NCI-H1092 treated with DMSO at 0.1 percent for 48 hours (cell line): ENCODE results near the gene KANSL3.
"Not testable (repeated sequence)": the region's sequence is repeated elsewhere in the genome, so short reads cannot be mapped to it uniquely, and the experiment has no call there.

ENCODE experiments used
- DNase-seq: peaks from one replicate; lab custom pipeline; 2025; lab: John Stamatoyannopoulos, UW

KANSL3 gene

DNA sequence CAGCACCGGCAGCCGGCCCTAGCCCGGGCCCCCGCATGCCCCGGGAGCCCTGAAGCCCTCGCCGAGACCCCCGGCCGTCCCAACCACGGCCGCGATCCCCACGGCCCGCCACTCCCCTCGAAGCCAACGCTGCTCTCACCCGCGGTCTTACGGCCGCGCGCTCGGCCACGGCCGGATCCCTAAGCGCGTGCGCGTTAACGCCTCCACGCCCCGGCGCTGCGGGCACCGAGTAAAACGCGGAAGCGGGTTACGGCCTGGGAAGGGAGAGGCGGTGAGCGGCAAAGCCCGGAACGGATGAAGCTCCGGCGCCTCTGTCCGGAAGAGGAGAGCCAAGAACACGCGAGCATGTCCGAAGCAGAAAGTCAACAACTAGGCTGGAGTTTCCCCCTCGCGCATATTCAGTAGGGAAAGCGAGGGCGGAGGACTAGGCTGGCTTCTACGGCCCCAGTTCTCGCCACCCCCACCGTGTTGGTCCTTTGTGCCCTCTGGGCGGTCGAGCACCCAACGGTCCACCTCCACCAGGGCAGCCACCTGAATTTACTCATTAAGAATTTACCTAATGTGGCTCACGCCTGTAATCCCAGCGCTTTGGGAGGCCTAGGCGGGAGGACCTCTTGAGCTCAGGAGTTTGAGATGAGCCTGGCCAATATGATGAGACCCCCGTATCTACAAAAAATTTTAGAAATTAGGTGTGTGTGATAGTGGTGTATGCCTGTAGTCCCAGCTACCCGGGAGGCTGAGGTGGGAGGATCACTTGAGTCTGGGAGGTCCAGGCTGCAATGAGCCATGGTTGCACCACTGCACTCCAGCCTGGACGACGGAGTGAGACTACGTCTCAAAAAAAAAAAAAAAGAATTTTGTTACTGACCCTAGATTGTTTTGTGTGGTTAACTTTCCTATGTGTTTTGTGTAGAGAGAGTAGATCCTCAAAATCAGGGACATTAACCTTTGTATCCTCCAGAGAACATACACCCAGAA, at the start of gene KANSL3:
KANSL3 (minus strand) TSS at position 169 of the 978 bp plus-strand sequence. CDS start 1,177 bp downstream, outside the sequence.
- peak; percentile 65 for DNase-seq

DNA sequence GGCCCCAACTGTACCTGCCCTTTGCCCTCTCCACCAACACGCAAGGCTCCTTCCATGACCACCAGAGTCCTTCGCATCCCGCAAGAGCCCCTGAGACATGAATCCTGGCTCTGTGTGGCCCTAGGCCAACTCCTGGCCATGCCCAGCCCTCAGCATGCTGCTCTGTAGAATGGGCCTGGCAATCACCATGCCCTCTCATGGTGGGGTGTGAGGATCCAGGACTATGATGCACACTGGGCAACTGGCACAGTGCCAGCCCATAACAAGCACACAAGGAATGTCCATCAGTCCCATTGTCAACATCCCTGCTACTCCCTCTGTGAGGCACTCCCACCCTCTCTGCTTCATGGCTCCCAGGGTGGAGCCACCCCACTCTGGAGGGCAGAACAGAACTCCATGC, 49.2 kb upstream of the KANSL3 start:
- no peak for DNase-seq

DNA sequence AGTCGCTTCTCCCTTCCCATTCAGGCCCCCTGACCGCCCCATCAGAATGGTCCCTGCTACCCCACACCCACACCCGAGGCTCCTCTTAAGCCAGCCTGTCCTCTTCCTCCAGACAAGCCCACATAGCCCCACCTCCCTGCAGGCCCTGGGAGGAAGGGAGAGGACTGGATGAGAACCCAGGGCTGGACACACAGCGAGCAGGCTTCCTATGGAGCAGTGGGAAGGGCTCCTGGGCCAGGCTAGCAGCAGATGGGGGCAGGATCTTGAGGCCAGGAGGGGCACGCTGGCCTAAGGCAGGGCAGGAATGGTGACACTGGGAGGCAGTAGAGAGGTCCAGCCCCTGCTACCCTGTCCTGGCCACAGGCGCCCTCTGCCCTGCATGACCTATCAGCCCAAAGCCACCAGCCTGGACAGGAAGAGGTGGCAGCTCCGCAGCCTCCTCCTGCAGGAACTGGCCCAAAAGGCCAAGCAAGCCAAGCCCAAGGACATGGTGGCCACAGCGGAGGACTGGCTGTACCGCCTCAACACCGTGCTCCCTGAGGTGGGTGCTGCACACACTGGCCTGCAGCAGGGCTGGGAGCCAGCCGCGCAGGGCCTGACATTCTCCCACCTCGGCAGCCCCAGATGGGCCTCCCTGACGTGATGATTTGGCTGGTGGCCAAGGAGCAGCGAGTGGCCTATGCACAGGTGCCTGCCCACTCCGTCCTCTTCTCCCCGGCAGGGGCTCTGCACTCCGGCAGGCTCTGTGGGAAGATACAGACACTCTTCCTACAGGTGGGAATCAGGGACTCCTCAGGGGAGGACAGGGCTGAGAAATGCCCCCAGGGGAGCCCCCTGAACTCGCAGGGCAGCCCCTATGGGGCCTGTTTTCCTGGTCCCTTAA, 47.7 kb upstream of the KANSL3 start:
- DNase-seq, result peak; percentile 54

DNA sequence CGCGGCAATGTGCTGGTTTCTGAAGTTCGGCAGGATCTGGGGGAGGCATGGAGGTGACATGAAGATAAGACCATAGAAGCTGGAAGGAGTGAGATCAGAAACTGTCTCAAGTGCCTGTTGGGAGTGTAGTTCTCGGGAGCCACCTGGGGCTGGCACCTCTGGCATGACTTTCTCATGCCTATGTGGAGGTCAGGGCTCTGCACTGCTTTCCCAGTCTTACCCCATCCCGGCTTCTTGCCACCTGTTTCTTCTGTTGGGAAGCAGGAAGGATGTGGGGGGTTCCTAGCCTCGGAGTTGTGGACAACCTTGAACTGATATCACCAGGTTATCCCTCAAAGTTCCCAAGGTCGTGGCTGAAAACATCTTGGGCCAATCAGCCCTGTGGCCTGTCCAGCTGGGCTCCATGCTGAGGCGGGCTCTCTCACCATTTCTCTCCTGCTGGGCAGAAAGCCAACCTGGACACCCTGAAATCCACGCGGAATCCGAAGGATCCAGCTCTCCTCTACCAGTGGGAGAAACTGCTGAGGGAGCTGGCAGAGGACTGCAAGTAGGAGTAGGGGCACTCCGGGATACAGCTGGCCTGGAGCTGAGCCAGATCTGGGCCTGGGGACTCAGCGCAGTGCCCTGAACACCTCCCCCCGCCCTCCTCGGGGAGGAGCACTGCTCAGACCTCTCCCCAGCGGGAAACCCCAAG, 46.9 kb upstream of the KANSL3 start:
- peak; percentile 1 for DNase-seq

DNA sequence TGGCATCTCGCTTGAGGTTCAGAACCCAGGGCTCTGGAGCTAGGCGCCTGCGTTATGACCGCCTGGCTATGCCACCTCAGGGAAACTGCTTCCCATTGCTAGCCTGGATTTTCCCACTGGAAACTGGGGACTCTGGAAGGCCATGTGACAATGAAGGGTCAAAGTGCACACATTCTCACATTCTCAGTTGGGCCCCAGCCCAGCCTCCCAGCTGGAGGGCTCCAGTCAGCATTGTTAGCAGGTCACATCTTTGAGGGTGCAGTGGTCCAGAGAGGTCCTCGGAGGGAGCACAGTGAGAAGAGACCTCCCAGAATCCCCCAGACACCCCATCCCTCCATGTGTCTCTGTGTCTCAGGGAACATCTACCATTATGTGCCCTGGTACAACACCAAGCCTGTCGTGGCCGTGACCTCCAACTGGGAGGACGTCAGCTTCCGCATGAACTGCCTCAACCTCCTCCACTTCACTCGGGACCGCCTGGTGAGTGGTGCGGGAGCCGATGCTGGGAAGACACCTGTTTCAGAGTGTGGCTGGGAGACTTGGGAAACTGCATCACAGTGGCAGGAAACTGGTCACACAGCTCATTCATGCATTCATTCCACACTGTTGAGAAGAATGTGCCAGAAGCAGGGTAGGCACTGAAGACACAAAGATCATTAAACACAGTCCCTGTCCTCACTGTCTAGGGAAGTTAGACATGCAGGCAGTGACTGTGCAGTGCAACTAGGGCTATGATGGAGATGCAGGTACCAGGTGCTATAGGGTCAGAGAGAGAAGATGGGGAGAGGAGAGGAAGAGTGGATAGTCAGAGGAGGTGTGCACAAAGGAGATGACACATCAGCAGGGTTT, 46.1 kb upstream of the KANSL3 start:
- no peak for DNase-seq

DNA sequence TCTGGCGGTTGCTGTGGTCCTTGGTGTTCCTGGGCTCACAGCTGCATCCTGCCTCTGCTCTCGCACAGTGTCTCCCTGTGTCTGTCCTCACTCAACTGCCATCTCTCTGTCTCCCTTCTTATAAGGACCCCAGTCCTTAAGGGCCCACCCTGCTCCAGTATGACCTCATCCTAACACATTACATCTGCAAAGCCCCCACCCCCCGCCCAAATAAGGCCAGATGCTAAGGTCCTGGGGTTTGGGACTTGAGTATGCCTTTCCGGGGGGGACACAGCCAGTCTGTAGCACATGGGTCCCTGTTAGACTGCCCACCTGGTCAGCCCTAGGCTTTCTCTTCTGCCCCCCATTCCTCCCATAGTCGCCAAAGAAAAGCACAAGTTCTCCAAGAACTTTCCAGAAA, 45.2 kb upstream of the KANSL3 start:
- DNase-seq, result no peak

DNA sequence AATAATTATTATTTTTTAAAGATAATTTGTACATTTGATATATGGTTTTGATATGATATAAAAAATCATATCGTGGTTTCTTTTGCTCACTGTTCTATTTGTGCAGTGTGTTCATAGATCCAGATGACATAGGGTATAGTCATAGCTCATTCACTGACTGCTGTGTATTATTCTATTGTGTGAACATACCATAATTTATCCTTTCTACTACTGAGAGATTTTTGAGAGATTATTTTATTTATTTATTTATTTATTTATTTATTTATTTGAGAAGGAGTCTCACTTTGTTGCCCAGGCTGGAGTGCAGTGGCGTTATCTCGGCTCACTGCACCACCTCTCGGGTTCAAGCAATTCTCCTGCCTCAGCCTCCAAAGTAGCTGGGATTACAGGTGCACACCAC, 43.4 kb upstream of the KANSL3 start:
- no peak for DNase-seq

DNA sequence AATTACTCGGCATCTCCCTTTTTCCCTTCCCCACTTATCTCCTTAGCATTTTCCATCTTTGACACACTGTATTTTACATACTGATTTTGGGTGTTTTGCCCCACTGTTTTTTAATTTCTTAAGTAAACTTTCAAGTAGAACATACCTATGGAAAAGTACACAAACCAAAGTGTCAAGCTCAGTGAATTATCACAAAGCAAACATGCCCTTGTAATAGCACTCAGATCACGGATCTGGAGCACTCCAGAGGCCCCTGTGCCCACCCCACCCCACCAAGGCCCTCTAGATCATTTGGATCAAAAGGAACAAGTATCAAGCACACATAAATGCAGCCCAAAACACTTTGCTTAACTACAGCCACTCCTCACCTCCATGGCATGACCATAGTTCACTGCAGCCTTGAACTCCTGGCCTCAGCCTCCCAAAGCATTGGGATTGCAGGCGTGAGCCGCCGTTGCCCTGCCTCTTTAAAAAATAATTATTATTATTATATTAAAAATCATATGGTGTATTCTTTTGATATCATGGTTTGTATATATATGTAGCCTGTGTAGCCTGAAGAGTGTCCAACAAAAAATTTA, 42.5 kb upstream of the KANSL3 start:
- DNase-seq, result no peak

DNA sequence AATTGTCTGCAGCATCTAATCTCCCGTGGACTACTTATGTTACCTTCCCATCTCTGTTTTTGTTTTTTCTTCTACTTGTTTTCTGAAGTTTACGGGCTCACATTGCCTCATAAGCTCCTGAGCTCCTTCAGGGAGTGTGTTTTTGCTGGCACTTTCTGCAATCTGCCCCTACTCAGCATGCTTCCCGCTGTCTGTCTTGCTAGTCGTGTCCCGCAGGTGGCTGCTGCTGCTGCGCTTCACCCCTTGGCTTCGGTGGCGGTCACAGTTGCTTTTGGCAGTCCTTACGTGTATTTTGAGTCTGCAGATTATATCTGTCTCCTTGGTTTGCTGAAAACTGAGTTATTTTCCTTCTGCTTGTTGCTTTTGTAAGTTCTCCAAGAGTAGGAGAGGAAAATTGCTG, 41.7 kb upstream of the KANSL3 start:
- no peak for DNase-seq

DNA sequence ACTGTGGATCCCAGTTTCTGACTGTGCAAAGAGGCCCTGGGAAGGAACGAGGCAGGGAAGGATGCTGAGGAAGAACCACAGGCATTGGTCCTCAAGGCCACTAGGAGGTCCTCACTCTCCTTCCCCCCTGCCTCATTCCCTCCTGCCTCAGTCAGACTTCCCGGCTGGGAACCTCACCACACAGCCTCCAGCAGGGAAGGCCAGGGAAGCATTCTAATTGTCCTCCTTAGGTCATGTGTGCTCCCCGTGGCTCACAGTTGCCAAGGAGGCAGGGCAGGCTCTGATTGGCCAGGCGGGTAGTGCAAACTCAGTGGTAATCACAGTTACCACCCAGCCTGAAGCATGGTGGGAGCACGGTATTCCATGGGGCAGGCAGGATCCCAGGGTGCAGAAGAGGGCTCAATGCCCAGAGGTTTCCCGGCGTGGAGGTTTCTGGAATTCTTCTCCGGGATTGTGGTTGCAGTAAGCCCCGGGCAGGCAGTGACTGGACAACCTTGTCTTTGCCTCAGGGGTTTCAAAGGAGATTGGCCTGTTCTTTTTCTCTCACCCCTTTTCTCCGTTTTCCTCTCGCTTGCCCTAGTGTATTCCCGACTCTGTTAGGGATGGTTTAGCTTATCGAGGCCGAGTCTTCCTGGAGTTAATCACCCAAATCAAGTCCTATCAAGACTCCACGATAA, 31.6 kb upstream of the KANSL3 start:
- no peak for DNase-seq

DNA sequence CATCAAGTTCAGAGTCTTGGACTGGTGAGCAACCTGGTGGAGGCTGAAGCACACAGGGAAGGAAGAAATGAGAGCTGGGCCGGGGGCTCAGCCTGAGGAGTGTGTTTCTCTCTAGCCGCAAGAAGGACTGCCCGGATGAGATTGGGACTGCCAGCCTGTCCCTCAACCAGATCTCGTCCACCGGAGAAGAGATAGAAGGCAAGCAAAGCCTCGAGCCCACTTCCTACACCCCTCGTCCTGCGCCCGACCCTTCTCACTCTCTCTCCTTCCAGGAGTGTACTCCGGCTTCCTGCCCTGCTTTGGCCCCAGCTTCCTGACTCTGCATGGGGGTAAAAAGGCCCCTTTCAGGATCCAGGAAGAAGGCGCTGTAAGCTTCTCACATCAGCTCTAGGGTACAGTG, 30.7 kb upstream of the KANSL3 start:
- no peak for DNase-seq

DNA sequence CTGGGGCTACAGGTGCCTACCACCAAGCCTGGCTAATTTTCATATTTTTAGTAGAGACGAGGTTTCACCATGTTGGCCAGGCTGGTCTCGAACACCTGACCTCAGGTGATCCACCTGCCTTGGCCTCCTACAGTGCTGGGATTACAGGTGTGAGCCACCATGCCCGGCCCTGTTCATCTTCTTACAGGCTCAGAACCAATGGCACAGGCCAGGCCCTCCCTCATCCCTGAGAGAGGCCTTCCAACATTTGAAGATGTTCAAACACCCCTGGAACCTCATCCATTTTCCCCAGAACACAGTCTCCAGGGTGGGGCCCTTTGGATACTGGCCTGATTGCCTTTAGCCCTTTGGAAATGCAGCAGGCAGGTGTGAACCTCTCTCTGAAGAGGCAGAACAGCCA, 27.6 kb upstream of the KANSL3 start:
- DNase-seq, result not testable (repeated sequence)

DNA sequence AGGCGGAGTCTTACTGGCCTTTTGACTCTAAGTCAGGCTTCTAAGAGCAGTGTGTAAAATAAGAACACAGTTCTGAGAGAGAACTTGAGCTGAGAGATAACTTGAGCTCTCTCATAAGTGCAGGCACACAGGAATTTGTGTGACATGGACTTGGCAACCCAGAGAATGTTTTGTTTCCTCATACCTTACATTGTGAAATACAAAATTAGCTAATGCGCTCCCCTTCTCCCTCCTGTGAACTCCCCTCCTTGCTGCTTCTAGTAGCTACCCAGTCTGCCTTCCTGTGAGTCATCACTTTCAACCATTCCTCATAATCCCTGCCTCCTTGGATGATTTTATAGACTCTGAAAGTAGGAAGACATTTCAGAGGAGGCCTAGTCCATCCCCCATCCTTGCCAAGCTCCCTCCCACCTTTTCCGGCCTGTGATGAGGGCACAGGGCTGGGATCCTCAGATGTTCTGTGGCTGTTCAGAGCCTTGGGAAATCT, 27.0 kb upstream of the KANSL3 start:
- DNase-seq, result no peak

DNA sequence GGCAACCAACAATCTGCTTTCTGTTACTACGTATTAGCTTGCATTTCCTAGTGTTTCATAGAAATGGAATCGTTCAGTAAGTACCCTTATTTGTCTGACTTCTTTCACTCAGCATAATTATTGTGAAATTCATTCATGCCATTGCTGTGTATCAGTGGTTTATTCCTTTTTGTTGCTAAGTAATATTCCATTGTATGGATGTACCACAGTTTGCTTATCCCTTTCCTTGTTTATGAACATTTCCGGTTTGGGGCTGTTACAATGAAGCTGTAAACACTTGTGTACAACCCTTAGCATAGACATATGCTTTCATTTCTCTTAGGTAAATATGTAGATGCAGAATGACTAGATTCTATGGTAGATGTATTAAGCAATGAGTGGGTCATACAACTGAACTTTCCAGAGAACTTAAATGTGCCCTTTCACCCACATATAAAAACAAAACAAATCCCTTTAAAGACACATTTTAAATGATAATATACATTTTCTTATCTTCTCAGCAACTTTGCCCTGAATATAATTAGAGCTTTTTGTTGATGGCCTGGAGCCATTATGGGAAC, 26.3 kb upstream of the KANSL3 start:
- no peak for DNase-seq

DNA sequence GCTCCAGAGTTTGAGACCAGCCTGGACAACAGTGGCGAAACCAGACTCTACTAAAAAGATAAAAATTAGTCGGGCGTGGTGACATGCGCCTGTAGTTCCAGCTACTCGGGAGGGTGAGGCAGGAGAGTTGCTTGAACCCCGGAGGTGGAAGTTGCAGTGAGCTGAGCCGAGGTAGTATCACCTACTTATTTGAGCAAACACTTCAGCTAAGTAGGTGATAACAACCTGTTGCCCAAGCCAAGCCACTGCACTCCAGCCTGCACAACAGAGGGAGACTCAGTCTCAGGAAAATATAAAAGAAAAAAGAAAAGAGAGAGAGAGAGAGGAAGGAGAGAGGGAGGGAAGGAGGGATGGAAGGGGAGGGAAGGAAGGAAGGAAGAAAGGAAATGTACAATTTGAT, 25.7 kb upstream of the KANSL3 start:
- no peak for DNase-seq

DNA sequence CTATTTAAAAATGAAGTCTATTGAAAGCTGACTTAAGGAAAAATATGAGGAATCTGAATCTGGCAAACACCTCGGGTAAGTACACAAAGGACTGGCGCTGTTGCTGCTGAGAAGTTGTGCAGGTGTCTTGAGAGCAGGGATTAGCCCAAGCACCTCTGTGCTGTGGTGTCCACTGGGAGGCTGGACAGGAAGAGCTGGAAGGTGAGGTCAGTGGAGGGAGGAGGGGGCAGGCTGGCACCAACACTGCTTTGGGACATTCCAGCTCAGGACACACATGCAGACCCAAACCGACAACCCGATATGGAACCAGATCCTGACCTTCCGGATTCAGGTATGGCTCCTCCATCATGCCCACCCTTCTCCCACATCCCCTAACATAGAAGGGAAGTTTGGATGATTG, 25.1 kb upstream of the KANSL3 start:
- DNase-seq, result no peak

DNA sequence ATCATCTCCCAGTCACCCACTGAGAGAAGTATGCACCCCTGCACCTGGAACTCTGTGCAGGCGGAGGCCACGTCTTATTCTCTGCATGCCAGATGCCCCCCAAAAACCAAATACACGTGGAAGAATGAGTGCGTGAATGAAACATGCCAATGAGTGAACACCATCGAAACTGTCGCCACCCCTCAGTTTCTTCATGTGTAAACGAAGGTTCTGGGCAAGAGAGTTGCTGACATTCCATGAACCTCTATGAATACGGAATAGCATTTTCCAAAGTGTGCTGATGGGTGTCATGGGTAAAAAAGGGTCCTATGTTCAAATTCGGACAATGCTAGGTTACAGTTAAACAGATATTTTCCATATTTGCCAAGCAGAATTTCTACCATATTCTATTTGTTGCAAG, 24.2 kb upstream of the KANSL3 start:
- DNase-seq, result no peak

DNA sequence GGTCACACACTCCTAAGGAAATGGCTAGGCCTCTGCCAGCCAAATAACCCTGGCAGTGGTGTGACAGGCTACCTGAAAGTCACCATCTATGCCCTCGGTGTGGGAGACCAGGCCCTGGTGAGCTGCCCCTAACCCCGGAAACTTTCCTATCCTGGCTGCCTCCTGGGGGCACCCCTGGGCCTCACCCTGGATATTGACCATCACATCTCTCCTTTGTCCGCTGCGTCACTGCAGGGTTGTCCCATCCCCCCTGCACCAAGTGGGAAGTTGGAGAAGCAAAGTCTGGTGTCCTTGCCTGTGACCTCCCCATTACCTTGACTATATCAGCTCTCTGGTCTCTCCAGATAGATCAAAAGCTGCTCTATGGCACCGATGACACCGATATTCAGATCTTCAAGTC, 23.2 kb upstream of the KANSL3 start:
- DNase-seq, result no peak

DNA sequence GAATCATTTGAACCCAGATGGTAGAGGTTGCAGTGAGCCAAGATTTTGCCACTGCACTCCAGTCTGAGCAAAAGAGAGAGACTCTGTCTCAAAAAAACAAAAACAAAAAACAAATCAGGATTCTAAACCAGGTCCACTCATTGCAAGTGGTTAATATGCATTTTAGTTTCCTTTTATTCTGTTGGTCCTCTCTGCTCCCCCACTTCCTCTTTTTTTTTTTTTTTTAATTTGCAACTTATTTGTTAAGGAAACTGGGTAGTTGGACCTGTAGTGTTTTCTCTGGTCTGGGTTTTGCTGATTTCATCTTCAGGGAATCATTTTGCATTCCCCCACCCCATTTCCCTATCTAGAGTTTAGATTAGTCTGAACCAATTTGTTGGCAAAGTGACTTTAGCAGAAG, 18.4 kb upstream of the KANSL3 start:
- no peak for DNase-seq

DNA sequence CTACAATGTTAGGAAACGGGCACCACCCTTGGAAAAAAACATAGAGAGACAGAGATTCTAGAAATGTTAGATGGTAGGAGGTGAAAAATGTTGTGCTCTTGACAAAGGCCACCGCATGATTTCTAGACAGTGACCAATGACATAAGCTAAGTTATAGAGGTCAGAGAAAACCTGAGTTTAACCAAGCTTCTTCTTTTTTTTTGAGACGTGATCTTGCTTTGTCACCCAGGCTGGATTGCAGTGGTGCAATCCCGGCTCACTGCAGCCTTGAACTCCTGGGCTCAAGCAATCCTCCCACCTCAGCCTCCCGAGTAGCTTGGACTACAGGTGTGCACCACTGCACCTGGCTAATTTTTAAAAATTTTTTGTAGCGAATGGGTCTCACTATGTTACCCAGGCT, 17.4 kb upstream of the KANSL3 start:
- no peak for DNase-seq
